Skeletal muscle satellite cell (primary cell): Measurements from ENCODE around the gene RFC1.

Experiments used
- H3K27me3 ChIP-seq: 2 replicates; pipeline ENCODE4 v1.7.0; 2013; ENCODE audit warnings: low read length; ENCODE audit not compliant: control insufficient read depth, insufficient read depth
- H3K36me3 ChIP-seq: 2 replicates; pipeline ENCODE4 v1.7.0; 2013; ENCODE audit warnings: mild to moderate bottlenecking, control low read depth, low read length; ENCODE audit not compliant: insufficient read depth
- H3K4me1 ChIP-seq: 2 replicates; pipeline ENCODE4 v1.7.0; 2013; ENCODE audit warnings: low read length; ENCODE audit not compliant: control insufficient read depth, insufficient read depth
- H3K4me2 ChIP-seq: 2 replicates; pipeline ENCODE4 v1.7.0; 2013; ENCODE audit warnings: mild to moderate bottlenecking, low read length
- H3K4me3 ChIP-seq: 2 replicates; pipeline ENCODE4 v1.7.0; 2013; ENCODE audit warnings: low read length
- H3K9ac ChIP-seq: 2 replicates; pipeline ENCODE4 v1.7.0; 2013; ENCODE audit warnings: mild to moderate bottlenecking, low read depth, low read length, moderate library complexity
- H3K9me3 ChIP-seq: replicated peaks from 2 replicates; pipeline ENCODE4 v1.7.0; 2013; ENCODE audit warnings: mild to moderate bottlenecking, control low read depth, low read length

Gene RFC1

DNA sequence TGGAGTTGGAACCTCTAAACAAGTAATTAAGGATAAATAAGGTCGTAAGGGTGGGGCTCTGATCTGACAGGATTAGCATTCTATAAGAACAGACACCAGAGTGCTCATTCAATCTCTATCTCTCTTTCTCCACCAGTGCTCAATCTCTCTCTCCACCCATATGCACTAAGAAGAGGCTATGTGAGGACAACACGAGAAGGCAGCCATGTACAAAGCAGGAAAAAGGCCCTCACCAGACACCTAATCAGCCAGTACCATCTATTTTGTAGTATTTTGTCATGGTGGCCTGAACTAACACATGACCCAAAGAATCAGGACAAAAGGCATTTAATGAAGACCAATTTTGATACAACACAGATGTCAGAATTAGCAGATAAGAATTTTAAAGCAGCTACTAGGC is 16.8 kb downstream of the RFC1 start:
- Histone ChIP-seq H3K27me3 (no peaks in the 10 kb centered on the region), H3K9me3 (no peaks in the 10 kb centered on the region), H3K9ac (no peak overlapping the region), H3K4me3 (no peak overlapping the region), H3K4me1 (peaks cover 17% of the 10 kb centered on the region), H3K36me3 (peaks cover 23% of the 10 kb centered on the region), H3K4me2 (no peak overlapping the region)

DNA sequence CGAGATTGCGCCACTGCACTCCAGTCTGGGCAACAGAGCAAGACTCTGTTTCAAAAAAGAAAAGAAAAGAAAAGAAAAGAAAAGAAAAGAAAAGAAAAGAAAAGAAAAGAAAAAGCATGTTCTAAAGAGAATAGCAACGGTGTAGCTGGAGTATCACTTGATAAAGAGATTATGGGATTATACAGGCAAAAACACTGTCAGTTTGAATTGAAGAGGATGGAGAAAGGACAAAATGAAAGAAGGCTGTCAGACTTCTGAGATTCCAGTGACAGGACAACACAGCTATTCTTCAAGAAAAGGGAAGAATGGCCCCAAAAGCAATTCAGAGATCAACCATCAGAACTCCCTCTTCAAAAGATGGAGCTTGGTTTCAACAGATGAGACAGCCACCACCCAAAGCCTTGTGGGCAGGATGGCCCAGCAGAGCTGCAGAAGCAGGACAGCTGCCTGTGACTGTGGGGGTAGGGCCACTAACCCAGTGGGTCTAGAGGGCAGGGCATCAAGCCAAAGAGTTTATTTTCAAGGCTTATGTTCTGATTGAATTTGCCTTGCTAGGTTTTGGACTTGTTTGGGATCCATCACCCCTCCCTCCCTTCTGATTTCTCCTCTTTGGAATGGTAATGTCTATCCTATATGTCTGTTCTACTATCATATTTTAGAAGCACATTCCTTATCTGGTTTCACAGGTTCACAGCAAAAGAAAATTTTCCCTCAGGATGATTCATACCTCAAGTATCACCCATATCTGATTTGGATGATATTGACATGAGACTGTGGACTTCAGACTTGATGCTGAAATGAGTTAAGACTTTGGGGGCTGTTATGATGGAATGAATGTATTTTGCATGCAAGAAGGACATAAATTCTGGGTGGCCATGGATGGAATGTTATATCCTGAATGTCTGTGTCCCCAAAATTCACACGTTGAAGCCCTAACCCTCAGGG is 17.5 kb downstream of the RFC1 start:
- Histone ChIP-seq H3K4me1 (peaks cover 12% of the 10 kb centered on the region), H3K27me3 (no peaks in the 10 kb centered on the region), H3K9ac (no peak overlapping the region), H3K4me2 (peak overlapping the region; percentile 31), H3K36me3 (peaks cover 23% of the 10 kb centered on the region), H3K4me3 (no peak overlapping the region), H3K9me3 (no peaks in the 10 kb centered on the region)

DNA sequence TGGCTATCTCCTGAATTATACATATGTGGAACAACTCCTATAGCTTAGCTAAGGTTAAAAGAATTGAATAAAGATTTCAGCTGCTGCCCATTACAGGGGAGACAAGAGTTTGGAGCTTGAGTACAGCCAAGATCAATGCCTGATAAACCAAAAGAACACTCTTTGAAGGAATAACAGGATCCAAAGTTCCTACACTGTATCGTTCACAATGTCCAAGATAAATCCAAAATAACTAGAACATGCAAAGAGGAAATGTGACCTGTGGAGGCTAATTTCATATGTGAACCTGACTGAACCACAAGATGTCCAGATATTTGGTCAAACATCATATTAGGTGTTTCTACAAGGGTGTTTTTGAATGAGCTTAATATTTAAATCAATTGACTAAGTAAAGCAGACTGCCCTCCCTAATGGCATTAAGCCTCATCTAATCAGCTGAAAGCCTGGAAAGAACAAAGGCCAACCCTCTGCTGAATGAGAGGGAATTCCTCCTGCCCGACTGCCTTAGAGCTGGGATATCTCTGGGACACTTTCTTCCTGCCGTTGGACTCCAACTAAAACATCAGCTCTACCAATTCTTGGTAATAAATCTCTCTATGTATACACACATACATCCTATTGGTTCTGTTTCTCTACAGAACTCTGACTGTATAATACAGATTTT is 19.2 kb downstream of the RFC1 start:
- Histone ChIP-seq H3K27me3 (no peaks in the 10 kb centered on the region), H3K9ac (no peak overlapping the region), H3K4me1 (peaks cover 9% of the 10 kb centered on the region), H3K4me2 (no peak overlapping the region), H3K4me3 (no peak overlapping the region), H3K9me3 (no peaks in the 10 kb centered on the region), H3K36me3 (peaks cover 28% of the 10 kb centered on the region)

DNA sequence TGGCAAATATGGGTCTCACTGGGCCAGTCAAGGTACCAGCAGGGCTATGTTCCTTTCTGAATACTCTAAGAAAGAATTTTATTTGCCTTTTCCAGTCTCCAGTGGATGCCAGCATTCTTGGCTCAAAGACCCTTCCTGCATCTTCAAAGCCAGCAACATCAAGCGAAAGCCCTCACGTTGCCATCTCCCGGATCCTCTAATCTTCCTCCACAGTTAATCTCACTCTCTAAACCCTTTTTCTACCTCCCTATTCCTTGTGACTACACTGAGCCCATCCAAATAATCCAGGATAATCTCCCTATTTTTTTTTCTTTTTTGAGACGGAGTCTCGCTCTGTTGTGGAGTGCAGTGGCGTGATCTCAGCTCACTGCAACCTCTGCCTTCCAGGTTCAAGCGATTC is 23.4 kb downstream of the RFC1 start:
- no peak overlapping the region for H3K4me3 ChIP-seq
- H3K27me3 ChIP-seq, result no peaks in the 10 kb centered on the region
- no peak overlapping the region for H3K4me2 ChIP-seq
- H3K4me1 ChIP-seq, result no peaks in the 10 kb centered on the region
- peaks cover 26% of the 10 kb centered on the region for H3K36me3 ChIP-seq
- H3K9ac ChIP-seq, result no peak overlapping the region
- no peaks in the 10 kb centered on the region for H3K9me3 ChIP-seq

DNA sequence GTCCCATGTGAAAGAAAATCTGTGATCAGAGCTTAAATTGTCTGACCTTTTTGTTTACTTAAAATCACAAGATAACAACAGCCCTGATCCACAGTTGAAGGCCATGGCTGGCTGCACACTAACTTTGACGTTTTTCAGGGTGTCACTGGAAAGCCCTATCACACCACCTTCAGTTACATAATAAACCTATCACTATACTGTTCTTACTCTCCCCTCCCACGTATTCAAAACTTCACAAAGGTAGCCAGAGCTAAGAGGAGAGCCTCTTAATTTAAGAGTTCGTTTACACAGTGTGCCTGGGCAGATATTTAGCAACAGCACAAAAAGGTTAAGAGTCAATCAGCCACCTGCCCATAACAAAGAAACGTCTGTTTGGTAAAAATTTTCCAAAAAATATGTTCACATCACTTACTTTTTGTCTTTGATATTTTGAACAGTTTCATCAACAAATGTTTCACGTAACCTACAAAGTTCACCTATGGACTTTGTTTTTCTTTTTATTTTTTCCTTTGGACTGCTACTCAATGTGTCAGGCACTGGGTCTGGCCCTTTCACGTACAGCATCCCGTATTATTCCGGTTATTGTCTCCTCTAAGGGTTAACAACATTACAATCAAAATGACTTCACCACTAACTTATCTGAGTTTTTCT is 25.0 kb downstream of the RFC1 start:
- Histone ChIP-seq H3K9ac (no peak overlapping the region), H3K27me3 (no peaks in the 10 kb centered on the region), H3K4me2 (no peak overlapping the region), H3K4me1 (no peaks in the 10 kb centered on the region), H3K4me3 (no peak overlapping the region), H3K36me3 (peaks cover 18% of the 10 kb centered on the region), H3K9me3 (no peaks in the 10 kb centered on the region)

DNA sequence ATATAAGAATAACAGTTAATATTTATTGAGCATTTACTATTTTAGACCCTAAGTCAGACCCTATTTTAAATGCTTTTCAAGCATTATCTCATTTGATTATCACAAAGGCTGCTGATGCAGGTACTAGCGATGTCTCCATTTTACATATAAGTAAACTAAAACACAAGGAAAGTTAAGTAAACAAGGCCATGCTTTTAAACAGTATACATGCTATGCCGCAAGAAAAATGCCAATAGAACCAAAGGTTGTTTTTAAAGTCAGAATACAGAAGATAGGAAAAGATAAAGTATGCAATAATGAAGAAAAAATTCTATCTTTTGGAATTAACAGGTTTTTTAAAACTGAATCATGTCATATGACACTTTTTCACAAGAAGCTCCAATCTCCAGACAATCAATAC is 26.2 kb downstream of the RFC1 start:
- Histone ChIP-seq H3K36me3 (peaks cover 18% of the 10 kb centered on the region), H3K27me3 (no peaks in the 10 kb centered on the region), H3K9me3 (no peaks in the 10 kb centered on the region), H3K4me3 (no peak overlapping the region), H3K9ac (no peak overlapping the region), H3K4me2 (no peak overlapping the region), H3K4me1 (no peaks in the 10 kb centered on the region)

DNA sequence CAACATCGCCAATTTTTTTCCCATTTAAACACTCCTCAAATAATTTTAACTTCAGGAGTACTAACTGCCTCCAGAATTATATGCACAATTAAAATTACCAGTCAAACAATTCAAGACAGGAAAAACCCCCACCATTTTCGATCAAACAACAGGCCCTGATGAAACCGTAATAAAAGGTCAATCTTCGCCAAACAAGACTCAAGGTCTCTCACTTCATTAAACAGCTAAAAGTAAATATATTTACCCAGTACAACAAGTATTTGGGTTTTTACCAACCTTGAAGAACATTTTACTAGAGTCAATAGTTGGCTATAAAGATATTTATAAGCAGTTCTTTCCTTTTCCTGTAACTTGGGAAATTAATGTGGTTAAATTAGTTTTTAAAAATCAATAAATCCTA is 28.3 kb downstream of the RFC1 start:
- Histone ChIP-seq H3K4me3 (no peak overlapping the region), H3K4me2 (no peak overlapping the region), H3K27me3 (no peaks in the 10 kb centered on the region), H3K9ac (no peak overlapping the region), H3K9me3 (no peaks in the 10 kb centered on the region), H3K36me3 (peaks cover 18% of the 10 kb centered on the region), H3K4me1 (no peaks in the 10 kb centered on the region)

DNA sequence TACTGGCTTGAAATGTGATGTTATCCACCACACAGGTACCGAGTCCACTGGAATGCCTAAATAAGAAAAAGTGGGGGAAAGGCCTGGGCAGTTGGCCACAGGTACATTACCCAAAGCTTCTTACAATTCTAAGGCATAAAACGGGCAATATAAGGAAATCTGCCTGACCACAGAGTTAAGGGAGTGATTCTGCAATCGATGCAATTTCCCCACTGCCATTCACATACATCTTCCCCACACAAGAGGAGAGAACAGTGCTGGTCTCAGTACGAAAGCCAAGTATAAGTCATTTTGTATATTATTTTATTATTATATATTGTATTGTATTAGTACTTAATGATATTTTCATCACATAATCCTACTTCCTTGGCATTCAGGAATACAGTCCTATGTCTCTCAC is 30.6 kb downstream of the RFC1 start:
- H3K4me3 ChIP-seq, result no peak overlapping the region
- no peaks in the 10 kb centered on the region for H3K4me1 ChIP-seq
- H3K9ac ChIP-seq, result no peak overlapping the region
- H3K27me3 ChIP-seq, result no peaks in the 10 kb centered on the region
- no peaks in the 10 kb centered on the region for H3K36me3 ChIP-seq
- H3K4me2 ChIP-seq, result no peak overlapping the region
- no peaks in the 10 kb centered on the region for H3K9me3 ChIP-seq

DNA sequence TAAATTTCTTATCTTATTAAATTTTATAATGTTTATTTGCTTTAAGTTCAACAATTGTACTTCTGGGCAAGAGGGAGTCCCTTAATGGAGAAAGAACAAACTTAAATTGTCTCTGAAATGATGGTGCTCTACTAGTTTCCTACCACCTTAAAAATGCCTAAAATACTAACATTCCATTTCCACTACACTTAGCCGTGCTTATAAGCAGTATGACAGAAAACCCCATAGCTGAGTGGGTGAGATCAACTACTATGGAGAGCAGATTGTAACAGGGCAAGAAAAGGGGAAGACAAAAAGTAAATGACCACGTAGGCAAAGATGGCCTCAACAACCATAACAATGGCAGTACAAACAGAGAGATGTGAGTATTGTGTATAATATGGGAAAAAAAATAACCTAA is 35.0 kb downstream of the RFC1 start:
- H3K4me1 ChIP-seq, result no peaks in the 10 kb centered on the region
- H3K4me2 ChIP-seq, result no peak overlapping the region
- no peaks in the 10 kb centered on the region for H3K9me3 ChIP-seq
- no peak overlapping the region for H3K4me3 ChIP-seq
- no peaks in the 10 kb centered on the region for H3K27me3 ChIP-seq
- H3K36me3 ChIP-seq, result peaks cover 3% of the 10 kb centered on the region
- H3K9ac ChIP-seq, result no peak overlapping the region

DNA sequence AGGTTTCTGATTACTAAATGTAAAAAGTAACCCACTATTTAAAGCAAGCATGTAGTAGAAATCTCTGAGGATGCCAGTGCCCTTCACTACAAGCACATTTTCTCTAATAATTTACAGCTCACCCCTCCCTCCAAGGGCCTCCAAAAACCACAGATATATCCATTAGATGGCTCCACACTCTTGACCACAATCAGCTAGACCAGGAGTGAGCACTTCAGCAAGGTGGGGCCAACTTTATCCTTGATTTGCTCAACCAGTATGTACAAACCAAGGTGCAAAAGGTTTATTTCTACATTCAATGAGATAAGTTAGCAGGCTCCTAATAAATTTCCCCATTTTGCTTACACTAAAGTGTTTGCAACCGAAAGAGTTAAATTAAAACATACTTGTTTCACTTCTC is 35.8 kb downstream of the RFC1 start:
- Histone ChIP-seq H3K9me3 (no peaks in the 10 kb centered on the region), H3K4me1 (no peaks in the 10 kb centered on the region), H3K4me3 (no peak overlapping the region), H3K9ac (no peak overlapping the region), H3K4me2 (no peak overlapping the region), H3K36me3 (peaks cover 9% of the 10 kb centered on the region), H3K27me3 (no peaks in the 10 kb centered on the region)

DNA sequence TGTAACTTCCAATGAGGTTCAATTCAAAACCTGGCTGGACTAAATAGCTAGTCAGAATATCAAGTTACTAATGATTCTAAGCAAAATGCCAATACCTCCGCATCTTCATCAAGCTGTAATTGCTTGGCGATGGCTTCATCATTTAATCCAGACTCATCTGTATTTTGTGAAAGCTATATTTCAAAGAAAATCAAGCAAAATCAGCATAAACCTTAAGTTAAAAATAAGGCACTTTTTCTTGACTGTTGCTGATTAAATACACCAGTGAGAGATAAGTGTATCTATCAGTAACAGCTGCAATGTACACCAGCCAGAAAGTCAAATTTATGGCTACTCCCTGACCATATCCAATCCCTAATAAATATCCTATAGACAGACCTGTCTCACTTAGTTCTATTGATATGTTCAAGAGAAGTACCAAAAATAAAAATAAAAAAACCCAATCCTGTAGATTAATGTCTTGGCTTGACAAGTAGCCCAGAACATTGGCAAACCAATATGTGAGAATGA is 39.6 kb downstream of the RFC1 start:
- H3K36me3 ChIP-seq, result peaks cover 9% of the 10 kb centered on the region
- no peak overlapping the region for H3K4me3 ChIP-seq
- no peak overlapping the region for H3K4me2 ChIP-seq
- no peak overlapping the region for H3K9ac ChIP-seq
- no peaks in the 10 kb centered on the region for H3K9me3 ChIP-seq
- no peaks in the 10 kb centered on the region for H3K27me3 ChIP-seq
- H3K4me1 ChIP-seq, result no peaks in the 10 kb centered on the region
